Esophagus muscularis mucosa (tissue), 4 donors: ENCODE data around the gene PTPRD.

Experiments
- EP300 ChIP-seq: sonication (generic); formaldehyde crosslinking; IDR thresholded peaks from one replicate; pipeline ENCODE4 v1.6.1; 2017; ENCODE audit warnings: antibody characterized with exemption
- POLR2A ChIP-seq: fragments of 450-650 bp; IDR thresholded peaks from one replicate; pipeline ENCODE4 v1.6.1; 2017; ENCODE audit warnings: antibody characterized with exemption, moderate library complexity, mild to moderate bottlenecking, low read depth
- POLR2AphosphoS5 ChIP-seq, 2 donors: sonication (generic); formaldehyde crosslinking; IDR thresholded peaks; one replicate each; pipeline ENCODE4 v1.6.1; 2017; ENCODE audit warnings: antibody characterized with exemption in 2 of 2
- TF ChIP-seq, protein P1 (sequence below), 3 experiments: fragments of 200-600 bp in 2 of 3; fragments of 450-650 bp in 1 of 3; sonication (generic) in 2 of 3; IDR thresholded peaks; one replicate each; pipeline ENCODE4 v1.5.1; 2017 to 2019; ENCODE audit warnings: antibody characterized with exemption in 3 of 3, mild to moderate bottlenecking in 2 of 3, moderate library complexity in 1 of 3

DNA sequence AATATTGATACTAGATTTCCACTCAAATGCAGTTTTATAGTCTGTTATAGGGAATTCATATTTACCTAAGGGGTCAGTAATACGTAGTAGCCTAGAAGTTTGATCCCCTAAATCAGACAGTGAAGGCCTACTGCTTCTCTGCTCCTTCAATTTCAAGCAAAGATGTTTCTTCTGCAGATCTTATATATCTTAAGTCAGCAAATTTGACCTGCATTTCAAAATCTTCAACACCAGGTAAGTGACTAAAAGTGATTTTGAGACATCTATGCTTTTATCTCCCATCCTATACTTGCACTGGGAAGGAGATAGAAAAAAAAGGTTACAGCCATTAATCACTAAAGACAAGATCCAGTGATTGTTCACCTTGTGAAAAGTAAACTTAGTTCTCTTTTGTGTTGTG lies 363.9 kb downstream of the PTPRD start:
- no peak for TF ChIP-seq POLR2A
- no peak for TF ChIP-seq EP300
- TF ChIP-seq, protein P1, sequence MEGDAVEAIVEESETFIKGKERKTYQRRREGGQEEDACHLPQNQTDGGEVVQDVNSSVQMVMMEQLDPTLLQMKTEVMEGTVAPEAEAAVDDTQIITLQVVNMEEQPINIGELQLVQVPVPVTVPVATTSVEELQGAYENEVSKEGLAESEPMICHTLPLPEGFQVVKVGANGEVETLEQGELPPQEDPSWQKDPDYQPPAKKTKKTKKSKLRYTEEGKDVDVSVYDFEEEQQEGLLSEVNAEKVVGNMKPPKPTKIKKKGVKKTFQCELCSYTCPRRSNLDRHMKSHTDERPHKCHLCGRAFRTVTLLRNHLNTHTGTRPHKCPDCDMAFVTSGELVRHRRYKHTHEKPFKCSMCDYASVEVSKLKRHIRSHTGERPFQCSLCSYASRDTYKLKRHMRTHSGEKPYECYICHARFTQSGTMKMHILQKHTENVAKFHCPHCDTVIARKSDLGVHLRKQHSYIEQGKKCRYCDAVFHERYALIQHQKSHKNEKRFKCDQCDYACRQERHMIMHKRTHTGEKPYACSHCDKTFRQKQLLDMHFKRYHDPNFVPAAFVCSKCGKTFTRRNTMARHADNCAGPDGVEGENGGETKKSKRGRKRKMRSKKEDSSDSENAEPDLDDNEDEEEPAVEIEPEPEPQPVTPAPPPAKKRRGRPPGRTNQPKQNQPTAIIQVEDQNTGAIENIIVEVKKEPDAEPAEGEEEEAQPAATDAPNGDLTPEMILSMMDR (IDR thresholded peaks at IDR 0.05) = no peak
- TF ChIP-seq POLR2AphosphoS5 (IDR thresholded peaks at IDR 0.05) = no peak
